ENCODE measurements around the gene FIGN. TPM values are rescaled to one million over a fixed set of nuclear protein-coding genes. Genes with fewer than 3 reads are reported as not detected.

Gene FIGN
- total and polyA plus RNA-seq, 2 of the 4 experiments (the other 2 are of a cell fraction) = 0.77 to 0.90 TPM

DNA sequence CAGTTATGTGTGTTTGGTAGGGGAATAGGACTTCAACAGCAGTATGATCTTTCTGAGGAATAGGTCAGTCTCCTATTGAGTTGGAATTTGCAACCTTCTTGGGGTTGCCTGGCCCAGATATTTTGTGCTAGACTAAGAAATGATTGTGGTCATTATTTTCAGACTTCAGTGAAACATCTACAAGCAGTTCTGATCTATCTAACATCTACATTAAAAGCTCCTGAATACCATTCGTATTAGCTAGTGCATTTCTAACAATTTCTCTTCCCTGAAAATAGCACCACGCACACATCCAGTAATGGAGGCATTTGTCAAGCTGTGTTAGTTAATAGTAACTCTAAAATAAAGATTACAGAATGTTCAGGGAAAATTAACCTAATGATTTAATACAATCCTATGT lies 179.3 kb downstream of the FIGN start:
- dilution Hi-C loops (cut with HindIII; ENCODE audit: low sequenced_read_pairs, unreplicated experiment) = no loop called here
- WGBS, 2 experiments (ENCODE audit: extremely low coverage in 2 of 2, insufficient read length in 1 of 2) = no CpG with 5 or more reads among the region's 2 CpGs
- in situ Hi-C loops (cut with MboI; ENCODE audit: low sequenced_read_pairs) = no loop called here
- no peak overlapping the region for H2AFZ ChIP-seq (replicated peaks; ENCODE audit: low read length, poor library complexity)
- no peaks in the 10 kb centered on the region for H3K27me3 ChIP-seq (ENCODE audit: control insufficient read depth, insufficient read depth, low read length)
- no peak overlapping the region for H3K56ac ChIP-seq (ENCODE audit: extremely low read depth, insufficient read depth, low read length)
- intact Hi-C loops (cut with micrococcal nuclease) = no loop called here
- ATAC-seq (ENCODE audit: low read depth) = no peak
- H3K27ac ChIP-seq (ENCODE audit: insufficient read depth, low read length) = no peak overlapping the region
- no peak overlapping the region for H3K23ac ChIP-seq (ENCODE audit: low read depth, low read length)
- H2BK20ac ChIP-seq (ENCODE audit: low read depth, low read length) = no peak overlapping the region
- no peak overlapping the region for H3K18ac ChIP-seq (ENCODE audit: low read depth, low read length)
- no peaks in the 10 kb centered on the region for H4K20me1 ChIP-seq (ENCODE audit: insufficient read depth, low read length)
- no peaks in the 10 kb centered on the region for H3K9me3 ChIP-seq (ENCODE audit: control insufficient read depth, insufficient read depth, low read length)
- H4K5ac ChIP-seq (ENCODE audit: low read depth, low read length) = no peak overlapping the region
- no peak overlapping the region for H3K4me3 ChIP-seq (ENCODE audit: insufficient read depth, low read depth, low read length)
- H3K4ac ChIP-seq (ENCODE audit: low read depth, low read length) = no peak overlapping the region
- TF ChIP-seq RFX5 (IDR thresholded peaks at IDR 0.05; ENCODE audit: low read depth, low read length) (no peak), MAFK (IDR thresholded peaks at IDR 0.05; ENCODE audit: low read depth, low read length) (no peak), CEBPB (IDR thresholded peaks at IDR 0.05; ENCODE audit: low read depth, low read length) (no peak), CHD1 (IDR thresholded peaks at IDR 0.05; ENCODE audit: low read depth, low read length) (no peak), RAD21 (IDR thresholded peaks at IDR 0.05; ENCODE audit: low read length) (no peak), RCOR1 (IDR thresholded peaks at IDR 0.05; ENCODE audit: insufficient replicate concordance, low read length) (no peak), SMC3 (IDR thresholded peaks at IDR 0.05; ENCODE audit: low read depth, low read length) (no peak), CTCF (conservative IDR thresholded peaks at IDR 0.05; ENCODE audit: low read depth, low read length) (no peak), BHLHE40 (IDR thresholded peaks at IDR 0.05; ENCODE audit: low read depth, low read length) (no peak), MXI1 (IDR thresholded peaks at IDR 0.05; ENCODE audit: borderline replicate concordance, low read depth, low read length) (no peak), ELK1 (IDR thresholded peaks at IDR 0.05; ENCODE audit: borderline replicate concordance, low read depth, low read length) (no peak), NFE2L2 (IDR thresholded peaks at IDR 0.05; ENCODE audit: low read depth, low read length) (no peak)
- no peaks in the 10 kb centered on the region for H3K9me1 ChIP-seq (ENCODE audit: insufficient read depth, low read length)
- no peaks in the 10 kb centered on the region for H3K79me1 ChIP-seq (ENCODE audit: low read depth in 1 of 2, low read length in 2 of 2)
- H2BK120ac ChIP-seq (ENCODE audit: low read depth, low read length) = no peak overlapping the region
- H3K14ac ChIP-seq (replicated peaks; ENCODE audit: low read depth, low read length) = no peak overlapping the region
- no peak overlapping the region for H2BK5ac ChIP-seq (ENCODE audit: low read depth, low read length, poor library complexity, severe bottlenecking)
- no peak for DNase-seq
- no peak overlapping the region for H3K9ac ChIP-seq (ENCODE audit: low read depth, low read length)
- H4K91ac ChIP-seq (ENCODE audit: insufficient read depth, low read depth, low read length) = no peak overlapping the region
- H3K36me3 ChIP-seq (ENCODE audit: control insufficient read depth, insufficient read depth, low read length) = no peaks in the 10 kb centered on the region
- CTCF ChIA-PET = no interaction called here
- POLR2A ChIA-PET (ENCODE audit: unreplicated experiment) = no interaction called here
- H2AK9ac ChIP-seq (replicated peaks; ENCODE audit: low read depth, low read length, poor library complexity) = no peak overlapping the region
- H4K8ac ChIP-seq (ENCODE audit: low read depth in 2 of 2, low read length in 2 of 2) = no peak overlapping the region
- no peak overlapping the region for H2BK15ac ChIP-seq (ENCODE audit: low read depth, low read length)
- H3K4me1 ChIP-seq (ENCODE audit: control insufficient read depth, insufficient read depth, low read length) = no peaks in the 10 kb centered on the region
- BruUV-seq (replicated peaks) = no TSS peak
- no peak overlapping the region for H2AK5ac ChIP-seq (ENCODE audit: low read depth, low read length)
- no peak overlapping the region for H3K4me2 ChIP-seq (ENCODE audit: low read depth, low read length)

All from IMR-90 (cell line).